Urothelium cell line (cell line): ENCODE measurements around the gene CDH4.

ENCODE experiments used
- DNase-seq: peaks from one replicate; pipeline ENCODE4 v3.0.0; 2011; ENCODE audit warnings: low spot score, mixed read lengths
- FAIRE-seq: peaks from 2 replicates; lab custom pipeline; 2011; peaks lifted over from hg19 to GRCh38; lab: Jason Lieb, UNC

The CDH4 gene

DNA sequence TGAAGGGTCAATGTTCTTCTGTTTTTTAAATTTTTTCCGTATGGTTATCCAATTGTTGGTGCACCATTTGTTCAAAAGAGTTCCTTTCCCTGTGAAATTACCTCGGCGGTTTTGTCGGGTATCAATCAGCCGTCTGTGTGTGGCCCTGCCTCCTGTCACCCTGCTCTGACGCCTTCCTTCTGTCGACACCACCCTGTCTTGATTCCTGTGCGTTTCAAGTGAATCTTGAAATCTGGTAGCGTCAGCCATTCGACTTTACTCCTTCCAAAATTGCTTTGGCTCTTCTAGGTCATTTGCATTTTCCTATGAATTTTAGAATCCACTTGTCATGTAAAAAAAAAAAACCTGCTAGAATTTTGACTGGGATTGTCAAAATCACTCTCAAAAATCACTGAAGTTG lies 181.1 kb downstream of the CDH4 start:
- DNase-seq (no peak), FAIRE-seq (no peak)

DNA sequence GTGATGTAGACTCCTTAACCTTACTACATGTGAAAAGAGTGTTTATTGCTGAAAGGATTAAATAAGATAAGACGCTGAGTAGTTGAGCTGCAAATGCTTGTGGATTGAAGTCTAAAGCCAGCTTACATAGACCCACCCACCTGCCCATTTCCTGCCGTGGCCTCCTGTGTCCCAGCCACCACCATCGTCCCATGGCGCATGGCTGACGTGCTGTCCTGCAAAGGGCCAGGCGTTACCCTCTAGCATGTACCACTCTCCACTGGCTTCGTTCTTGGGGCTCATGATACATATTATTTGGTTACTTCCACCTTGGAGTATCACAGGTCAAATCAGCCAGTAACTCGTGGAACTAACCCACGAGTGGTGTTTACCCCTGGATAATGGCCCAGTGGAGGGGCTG lies 181.8 kb downstream of the CDH4 start:
- FAIRE-seq (no peak), DNase-seq (no peak)

DNA sequence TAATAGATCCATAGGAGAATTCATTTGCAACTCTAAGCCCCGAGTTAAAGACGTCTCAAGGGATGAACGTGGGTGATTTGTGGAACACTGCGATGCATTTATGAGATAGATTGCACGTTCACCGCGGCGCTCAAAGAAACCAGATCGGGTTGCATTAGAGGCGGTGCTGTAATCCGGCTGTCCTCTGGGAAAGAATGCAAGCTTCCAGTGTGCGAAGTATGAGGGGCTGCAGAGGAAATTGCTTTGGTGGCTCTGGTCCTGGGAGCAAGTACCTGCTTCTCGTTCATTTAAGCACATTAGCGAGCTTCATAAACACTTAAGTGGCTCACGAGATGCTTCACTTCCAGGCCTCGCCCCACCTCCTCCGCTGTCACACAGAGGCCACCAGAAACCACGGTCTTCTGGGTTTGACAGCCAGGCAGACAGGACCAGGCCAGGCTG lies 182.3 kb downstream of the CDH4 start:
- DNase-seq (no peak), FAIRE-seq (no peak)

DNA sequence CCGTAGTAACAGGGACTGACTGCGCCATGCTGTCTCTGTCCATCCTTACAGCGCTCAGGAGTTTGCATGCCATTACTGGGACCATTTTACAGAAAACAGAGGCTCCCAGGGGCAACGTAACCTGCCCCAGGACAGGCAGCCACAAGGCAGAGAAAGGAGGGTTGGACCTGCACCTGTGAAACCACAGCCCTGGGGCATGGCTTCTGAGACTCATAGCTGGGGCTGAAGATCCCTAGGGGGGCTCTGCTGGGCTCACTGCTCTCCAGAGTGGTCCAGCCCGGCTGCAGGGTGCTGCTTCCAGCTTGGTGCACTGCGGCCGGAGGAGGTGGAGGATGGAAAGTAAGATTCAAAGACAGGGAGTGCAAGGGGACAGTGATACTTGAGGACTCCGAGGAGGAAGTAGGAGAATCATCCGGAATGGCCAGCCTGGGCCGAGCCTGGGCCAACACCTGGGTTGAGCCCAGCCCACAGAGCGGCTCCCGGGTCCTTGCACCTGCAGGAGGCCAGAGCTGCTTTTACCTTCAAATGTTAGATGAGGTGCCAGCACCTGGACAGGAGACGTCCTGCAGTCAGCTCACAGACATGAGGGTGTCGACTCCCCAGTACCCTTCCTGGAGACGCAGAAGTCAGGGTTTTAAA lies 183.2 kb downstream of the CDH4 start:
- DNase-seq = no peak
- FAIRE-seq = no peak

DNA sequence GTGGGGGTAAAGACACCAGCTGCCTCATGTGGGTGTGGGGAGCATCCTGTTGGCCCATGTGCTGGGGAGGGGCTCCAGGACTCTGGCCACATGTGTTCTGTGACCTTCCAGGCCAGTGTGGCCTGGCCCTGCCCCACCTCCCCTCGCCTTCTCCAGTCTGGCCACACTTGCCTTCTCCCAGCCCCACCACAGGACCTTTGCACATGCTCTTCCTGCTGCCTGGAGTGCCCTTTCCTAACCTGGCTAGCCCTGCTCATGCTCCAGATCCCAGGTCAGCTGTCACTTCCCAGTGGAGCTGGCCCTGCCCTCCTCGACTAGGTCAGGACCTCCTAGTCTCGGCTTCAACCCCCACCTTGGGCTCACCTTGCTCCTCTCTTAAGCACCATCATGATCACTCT lies 183.8 kb downstream of the CDH4 start:
- DNase-seq (no peak), FAIRE-seq (no peak)

DNA sequence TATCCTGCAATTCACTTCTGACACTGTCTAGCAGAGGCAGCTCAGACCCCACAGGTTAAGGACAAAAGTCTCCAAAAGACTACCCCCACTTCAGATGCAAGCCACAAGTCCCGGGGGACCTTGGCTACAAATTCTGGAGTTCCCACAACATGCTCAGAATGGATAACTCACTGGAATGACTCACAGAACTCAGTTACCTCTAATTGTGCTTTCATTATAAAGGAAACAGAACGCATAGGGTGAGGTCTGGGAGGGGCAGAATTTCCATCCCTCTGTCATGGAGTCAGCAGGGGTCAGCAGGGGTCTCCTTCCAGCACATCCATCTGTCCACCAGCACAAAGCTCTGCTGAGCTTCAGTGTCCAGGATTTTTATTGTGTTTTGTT lies 184.2 kb downstream of the CDH4 start:
- DNase-seq (peak; percentile 75), FAIRE-seq (no peak)

DNA sequence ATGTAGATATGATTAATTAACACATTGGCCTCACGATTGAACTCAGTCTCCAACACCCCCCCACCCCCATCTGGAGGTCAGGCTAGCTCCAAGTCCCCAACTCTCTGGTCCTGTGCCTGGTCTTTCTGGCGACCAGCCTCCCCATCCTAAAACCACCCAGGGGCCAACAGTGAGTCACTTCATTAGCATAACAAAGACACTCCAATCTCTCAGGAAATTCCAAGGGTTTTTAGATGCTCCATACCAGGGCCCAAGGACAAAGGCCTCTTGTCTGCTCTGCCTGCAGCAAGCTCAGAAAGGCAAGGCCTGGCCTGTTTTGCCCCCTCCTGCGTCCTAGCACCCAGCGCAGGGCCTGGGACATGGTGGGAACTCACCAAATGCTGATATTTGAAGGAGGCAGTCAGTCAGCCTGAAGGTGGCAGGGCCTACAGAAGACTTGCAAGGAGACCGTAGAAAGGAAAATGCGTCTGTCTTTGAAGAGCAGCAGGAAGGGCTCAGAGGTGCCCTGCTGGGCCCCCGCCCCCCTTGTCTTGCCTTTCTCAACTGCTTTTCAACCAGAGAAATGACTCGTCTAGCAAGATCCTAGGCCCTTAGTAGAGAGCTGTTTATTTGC lies 184.7 kb downstream of the CDH4 start:
- FAIRE-seq (no peak), DNase-seq (peak; percentile 88)

DNA sequence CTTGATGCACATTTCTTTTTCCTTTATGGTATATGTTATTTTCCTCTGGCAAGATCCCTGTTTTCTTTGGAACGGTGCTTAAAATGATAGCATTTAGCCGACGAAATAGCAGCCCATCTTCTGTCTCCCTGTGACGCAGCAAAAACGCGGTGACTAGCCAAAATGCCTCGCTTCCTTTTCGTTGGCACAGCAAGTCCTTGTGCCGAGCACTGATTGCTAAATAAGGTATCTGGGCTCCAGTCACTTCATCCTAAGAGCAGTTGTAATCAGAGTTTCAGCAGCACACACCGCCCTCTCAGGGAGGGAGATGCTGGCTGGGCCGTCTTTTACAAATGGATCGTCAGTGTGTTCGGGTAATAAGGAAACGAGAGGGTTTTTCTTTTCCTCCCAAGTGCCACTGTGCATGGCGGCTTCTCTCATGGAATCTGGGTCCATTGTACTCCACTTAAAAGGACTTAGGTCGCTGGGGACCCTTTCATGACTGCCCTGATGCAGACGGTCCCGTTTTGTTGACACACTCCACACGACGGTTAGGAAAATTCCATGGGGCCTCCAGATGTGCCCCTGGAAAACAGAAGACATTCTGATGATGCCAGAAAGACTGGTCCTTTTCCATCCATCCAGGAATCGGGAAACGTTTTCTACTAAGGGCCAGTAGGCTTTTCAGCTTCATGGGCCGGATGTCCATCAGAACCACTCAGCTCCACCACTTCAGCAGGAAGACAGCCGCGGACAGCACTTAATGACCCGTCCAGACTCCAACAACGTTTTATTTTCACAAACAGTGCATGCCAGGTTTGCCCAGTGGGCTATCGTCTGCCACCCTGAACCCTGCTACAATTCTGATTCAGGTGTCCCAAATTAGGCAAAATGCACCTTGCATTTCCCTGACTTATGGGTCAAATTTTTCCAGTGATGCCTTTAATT lies 185.5 kb downstream of the CDH4 start:
- peak; percentile 30 for DNase-seq
- FAIRE-seq = no peak

DNA sequence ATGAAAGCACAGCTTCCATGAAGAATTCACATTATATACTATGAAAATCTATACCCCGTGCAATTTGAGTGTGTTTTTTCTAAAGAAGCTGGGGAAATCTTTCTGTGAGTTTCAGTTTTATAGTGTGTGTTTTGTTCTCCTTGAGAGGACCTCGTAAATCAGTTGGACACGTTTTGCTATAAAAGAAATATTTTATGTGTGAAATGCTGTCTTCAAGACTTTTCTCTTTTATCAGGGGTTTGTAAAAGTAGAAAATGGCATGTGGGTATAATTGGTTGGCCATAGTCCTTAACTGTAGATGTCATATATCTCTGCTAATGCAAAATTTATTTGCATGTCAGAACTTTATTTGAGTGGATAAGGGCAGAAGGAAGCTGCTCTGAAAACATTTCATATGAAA lies 186.2 kb downstream of the CDH4 start:
- FAIRE-seq = no peak
- no peak for DNase-seq

DNA sequence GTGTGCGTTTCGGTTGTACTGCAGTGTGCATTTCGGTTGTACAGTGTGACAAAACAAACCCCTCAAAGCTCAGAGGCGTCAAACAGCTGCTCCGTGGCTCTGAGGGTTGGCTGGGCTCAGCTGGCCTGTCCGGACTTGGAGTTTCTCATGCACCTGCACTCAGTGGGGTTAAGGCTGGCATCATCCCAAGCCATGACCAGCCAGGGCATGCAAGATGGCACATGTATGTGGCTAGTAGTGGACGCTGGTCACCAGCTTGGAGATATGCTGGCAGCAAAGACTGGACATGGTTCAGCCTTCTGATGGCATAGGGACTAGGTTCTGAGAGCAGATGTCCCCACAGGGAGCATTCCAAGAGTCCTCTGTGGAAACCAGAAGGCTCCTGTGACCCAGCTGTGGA lies 187.2 kb downstream of the CDH4 start:
- DNase-seq = no peak
- FAIRE-seq = no peak

DNA sequence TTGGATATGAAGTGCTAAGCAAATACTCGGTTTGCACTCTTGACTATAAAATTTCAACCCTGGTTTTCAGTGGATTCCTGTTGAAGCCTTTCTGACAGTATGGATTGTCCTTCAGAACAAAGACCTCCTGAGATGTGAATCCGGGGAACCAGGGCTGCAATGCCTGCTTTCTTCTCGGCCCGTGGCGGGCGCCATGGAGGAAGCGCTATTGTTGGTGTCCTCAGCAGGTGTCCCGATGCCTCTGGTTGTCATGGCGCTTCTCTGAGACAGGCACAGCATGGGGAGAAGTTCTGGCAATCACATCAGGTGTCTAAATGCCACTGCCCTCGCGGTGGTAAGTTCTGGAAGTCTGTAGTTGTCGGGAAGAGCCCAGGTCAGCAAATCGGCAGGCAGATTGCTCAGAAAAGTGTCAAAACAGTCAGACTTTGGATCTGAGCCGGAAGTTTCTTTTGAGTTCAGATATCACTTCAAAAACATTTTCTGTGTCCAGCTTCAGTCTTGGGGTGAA lies 188.5 kb downstream of the CDH4 start:
- FAIRE-seq = no peak
- no peak for DNase-seq

DNA sequence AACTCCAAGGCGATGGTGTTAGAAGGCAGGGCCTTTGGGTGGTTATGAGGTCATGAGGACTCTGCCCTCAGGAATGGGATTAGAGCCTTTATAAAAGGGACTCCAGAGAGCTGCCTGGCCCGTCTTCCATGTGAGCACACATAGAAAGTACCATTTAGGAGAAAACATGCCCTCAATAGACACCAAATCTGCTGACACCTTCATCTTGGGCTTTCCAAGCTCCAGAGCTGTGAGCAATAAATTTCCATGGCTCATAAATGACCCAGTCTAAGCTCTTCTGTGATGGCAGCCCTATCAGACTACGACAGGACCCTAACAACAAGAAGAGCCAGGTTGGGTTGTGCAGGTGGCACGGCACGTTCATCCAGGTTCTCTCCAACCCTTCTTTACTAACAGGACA lies 189.5 kb downstream of the CDH4 start:
- FAIRE-seq (no peak), DNase-seq (no peak)

DNA sequence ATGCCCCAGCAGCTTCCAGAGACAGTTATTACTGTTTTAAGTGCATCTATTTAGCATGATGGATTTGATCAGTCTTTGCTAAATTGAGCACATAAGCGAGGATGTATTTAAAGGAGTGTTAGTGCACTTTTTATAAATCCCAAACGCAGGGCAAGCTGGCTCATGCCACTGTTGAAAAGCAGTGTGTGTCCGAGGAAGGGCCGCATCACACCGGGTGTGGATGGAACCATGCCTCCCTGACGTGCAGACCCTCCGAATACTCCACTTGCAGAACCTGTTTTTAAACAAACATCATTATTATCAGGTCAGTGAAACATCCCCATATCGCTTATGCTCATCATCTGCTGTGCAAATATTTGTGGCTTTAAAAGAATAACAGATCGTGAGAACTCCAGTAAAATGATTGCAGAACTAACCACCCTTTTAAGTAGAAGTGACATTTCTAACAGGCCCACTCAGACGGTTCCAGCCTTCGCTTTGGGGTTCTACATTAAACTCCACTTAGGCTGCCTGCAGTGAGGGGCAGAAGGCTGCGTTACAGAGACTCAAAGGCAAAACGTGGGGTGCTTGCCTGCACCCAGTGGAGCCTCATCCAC lies 190.1 kb downstream of the CDH4 start:
- no peak for FAIRE-seq
- DNase-seq = no peak

DNA sequence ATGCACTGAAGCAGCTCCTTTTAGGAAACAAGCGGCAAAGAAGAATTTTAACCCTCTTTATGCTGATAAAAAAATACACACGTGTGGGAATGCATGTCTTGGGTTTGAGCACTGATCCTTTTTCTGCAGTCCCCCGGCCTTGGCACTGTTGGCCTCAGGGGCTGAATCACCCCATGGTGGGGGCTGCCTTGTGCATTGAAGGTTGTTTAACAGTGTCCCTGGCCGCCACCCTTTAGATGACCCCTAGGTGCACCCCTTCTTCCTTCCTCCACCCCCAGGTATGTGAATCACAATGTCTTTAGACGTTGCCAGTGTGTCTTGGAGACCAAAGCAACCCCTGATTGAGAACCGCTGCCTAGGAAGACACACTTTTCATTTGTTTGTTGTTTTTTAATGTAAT lies 190.7 kb downstream of the CDH4 start:
- FAIRE-seq (no peak), DNase-seq (no peak)

DNA sequence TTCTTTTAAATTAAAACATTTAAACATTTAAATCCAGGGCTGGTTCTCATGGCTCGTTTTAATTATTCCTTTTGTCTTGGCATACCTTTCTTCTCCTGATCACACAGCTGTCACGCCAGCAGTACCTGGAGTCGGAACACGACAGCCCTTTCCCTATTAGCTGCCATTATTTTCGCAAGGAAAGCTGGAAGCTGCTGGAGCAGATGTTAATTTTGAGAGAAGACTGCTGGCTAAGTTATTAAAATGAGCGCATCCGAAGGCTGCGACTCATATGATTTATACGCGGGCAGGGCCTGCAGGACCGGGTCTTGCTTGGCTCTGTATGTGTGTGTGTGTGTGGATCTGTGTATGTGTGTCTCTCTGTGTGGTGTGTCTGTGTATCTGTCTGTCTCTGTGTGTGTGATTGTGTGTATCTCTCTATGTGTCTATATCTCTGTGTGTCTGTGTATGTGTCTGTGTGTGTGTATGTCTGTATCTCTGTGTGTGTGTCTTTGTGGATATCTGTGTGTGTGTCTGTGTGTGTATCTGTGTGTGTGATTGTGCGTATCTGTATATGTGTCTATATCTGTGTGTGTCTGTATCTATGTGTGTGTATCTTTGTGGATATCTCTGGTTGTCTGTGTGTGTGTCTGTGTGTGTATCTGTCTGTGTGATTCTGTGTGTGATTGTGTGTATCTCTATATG lies 191.5 kb downstream of the CDH4 start:
- no peak for DNase-seq
- FAIRE-seq = no peak

DNA sequence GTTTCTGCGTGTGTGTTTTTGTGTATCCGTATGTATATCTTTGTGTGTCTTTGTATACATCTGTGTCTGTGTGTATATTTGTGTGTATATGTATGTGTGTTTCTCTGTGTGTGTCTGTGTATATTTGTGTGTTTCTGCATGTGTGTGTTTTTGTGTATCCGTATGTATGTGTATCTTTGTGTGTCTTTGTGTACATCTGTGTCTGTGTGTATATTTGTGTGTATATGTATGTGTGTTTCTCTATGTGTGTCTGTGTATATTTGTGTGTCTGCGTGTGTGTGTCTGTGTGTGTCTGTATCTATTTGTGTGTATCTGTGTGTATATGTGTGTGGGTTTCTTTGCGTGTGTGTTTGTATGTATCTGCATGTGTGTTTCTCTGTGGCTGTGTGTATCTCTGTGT lies 192.6 kb downstream of the CDH4 start:
- FAIRE-seq (no peak), DNase-seq (no peak)

DNA sequence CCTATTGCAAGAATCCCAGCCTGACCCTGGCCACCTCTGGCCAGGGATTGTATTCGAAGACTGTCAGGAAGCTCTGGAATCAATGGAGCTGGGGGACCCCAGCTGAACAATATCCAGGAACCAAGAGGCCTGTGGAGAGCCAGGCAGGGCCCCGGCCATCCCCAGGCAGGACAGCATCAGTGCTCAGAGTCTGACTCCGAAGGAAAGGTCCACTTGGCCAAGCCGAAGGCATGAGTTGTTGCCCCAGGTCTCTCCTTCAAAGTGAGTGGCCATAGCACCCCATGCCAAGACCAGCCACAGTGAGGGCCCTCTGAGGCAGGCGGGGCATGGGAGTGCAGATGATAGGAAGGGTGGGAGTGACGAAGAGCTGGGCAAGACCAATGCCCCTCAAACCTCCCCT lies 193.1 kb downstream of the CDH4 start:
- no peak for DNase-seq
- no peak for FAIRE-seq

DNA sequence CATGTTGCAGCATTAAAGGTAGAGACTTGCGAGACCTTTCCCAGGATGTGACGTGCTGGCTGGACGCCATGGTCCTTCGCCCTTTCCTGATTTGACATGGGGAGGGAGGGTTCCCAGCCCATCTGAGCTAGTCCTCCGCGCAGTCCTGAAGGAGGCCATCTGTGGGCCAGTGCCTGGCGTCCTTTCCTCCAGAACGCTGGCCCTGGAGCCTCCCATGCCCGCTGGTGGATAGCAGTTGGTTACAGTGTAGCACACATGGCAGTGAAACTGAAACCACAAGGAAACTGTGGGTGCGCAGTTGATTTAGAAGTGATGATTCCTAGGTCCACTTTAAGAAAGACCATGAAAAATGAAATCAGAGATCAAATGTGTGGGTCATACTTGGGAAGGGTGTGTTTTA lies 193.7 kb downstream of the CDH4 start:
- DNase-seq = no peak
- FAIRE-seq = no peak

DNA sequence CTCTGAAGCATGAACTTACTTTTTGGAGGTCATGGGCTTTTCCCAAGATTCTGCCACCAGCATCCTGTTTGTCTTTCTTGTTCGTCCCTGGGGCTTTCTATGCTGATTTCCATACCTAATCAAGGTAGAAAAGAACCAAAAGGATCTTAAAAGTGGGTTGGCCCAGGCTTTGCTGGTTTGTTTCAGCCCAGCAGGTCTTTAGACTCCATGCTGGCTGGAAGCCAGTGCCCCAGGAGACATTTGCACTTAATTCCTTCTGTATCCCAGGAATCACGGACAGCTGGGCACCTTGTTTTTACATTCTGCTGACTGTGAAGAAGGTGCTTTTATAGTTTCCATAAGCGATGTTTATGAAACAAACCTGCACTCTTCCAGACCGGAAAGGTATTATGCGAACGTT lies 195.9 kb downstream of the CDH4 start:
- DNase-seq = no peak
- FAIRE-seq = no peak

DNA sequence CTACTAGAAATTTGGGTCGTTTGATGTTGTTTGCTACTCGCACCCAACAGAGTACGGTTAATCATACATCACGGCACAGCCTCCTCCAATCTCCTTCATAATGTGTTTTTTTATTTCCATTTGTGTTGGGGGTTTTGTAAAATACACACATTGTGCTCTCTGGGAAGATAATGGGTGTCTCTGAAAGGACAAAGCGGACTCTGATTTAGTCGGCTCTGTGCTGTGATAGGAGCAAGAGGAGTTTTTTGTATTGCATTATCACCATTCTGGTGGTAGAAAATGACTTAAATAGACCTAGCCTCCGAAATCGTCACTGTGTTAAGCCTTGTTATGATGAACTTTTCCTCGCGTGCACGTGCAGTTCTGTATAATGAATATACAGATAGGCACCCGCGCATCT lies 196.3 kb downstream of the CDH4 start:
- no peak for DNase-seq
- FAIRE-seq = no peak

DNA sequence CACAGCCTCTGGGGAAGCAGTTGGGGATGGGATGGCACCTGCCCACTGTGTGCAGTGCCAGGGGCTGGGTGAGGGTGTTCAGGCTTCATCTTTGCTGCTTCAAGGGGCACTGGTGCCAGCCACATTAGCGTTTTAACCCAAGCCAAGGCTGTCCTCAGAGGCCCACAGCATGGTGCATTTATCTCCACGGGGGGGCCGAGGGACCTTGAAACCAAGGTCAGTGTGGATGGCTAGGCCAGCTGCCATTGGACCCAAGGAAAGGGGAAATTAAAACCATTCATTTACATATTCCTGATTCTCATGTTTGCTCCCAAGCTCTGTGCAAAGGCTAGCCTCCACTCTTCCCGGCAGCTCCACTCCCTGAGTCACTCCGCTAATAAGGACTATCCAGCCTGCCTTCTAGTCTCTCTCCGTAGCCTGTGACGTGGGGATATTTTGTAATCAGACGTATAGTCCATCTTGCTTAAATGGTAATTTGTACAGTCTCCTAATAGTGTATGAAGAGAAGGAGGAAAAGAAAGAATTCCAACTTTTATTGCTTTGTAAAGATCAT lies 197.1 kb downstream of the CDH4 start:
- DNase-seq (no peak), FAIRE-seq (no peak)
